Activated naive CD8-positive, alpha-beta T cell (primary cell): Measurements from ENCODE around the gene MSI2.

Experiments used
- H3K27ac Mint-ChIP-seq: one replicate; pipeline ENCODE4 v1.8.0; 2021; ENCODE audit warnings: mixed read lengths
- H3K27me3 Mint-ChIP-seq: one replicate; pipeline ENCODE4 v1.8.0; 2021; ENCODE audit warnings: mixed read lengths
- H3K36me3 Mint-ChIP-seq: one replicate; pipeline ENCODE4 v1.8.0; 2021; ENCODE audit warnings: mixed read lengths
- H3K4me1 Mint-ChIP-seq: one replicate; pipeline ENCODE4 v1.8.0; 2021; ENCODE audit warnings: low read depth, mixed read lengths
- H3K4me3 Mint-ChIP-seq: one replicate; pipeline ENCODE4 v1.8.0; 2021; ENCODE audit warnings: mild to moderate bottlenecking, mixed read lengths
- H3K9me3 Mint-ChIP-seq: one replicate; pipeline ENCODE4 v1.8.0; 2021; ENCODE audit warnings: low read depth, mixed read lengths

MSI2 gene

DNA sequence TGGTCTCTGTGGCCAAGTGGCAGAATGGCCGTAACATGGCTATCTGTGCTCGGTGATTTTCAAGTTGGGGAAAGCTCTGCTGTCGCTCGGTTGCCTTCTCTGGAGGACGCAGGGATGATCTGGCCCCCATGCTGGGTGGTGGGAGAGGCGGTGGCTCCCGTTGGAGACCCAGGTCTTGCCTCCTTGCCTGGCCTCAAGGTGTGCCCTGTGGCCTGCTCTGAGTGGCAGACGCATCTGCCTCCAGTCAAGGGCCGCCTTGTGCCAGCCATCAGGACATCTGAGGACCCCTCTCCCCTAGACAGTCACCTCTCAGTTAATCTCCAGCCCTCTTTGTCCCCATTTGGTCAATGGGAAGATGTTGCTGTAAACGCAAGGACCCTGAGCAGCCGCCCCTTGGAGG lies 322.9 kb downstream of the MSI2 start:
- no peaks in the 10 kb centered on the region for H3K9me3 Mint-ChIP-seq
- no peak overlapping the region for H3K4me3 Mint-ChIP-seq
- no peak overlapping the region for H3K27ac Mint-ChIP-seq
- peaks cover 2% of the 10 kb centered on the region for H3K36me3 Mint-ChIP-seq
- no peaks in the 10 kb centered on the region for H3K27me3 Mint-ChIP-seq
- H3K4me1 Mint-ChIP-seq, result peaks cover 1% of the 10 kb centered on the region

DNA sequence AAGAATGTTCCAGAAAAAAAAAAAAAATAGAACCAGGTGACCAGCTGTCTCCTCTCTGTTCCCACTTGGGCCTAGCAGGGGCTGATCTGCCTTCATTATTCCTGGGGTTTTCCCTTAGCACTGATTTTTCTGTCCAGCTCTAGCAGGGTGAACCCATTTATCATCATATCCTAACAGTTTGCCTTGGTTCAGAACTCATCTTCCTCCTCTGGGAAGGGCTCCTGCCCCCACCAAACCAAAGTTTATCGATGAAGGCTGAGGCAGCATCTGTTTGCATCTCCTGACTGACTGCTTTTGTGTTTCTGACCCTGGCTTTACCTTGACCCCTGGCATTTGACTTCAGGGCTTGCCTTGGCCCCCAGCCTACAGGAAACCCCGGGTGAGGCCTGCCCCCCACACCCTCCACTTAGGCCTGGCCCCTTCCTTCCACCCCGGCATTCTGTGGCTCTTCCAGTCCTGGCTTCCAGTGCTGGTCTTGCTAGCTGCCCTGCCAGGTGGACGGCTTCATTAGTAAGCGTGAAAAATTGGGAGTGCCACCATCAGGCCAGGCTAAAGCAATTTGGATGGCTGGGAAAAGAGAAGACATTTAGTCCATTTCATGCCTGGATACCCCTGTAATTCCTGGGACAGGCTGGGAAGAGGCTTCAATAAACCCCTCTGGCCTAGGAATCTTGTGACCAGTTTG lies 323.9 kb downstream of the MSI2 start:
- Mint-ChIP-seq H3K27me3 (no peaks in the 10 kb centered on the region), H3K9me3 (no peaks in the 10 kb centered on the region), H3K27ac (no peak overlapping the region), H3K4me3 (no peak overlapping the region), H3K36me3 (peaks cover 2% of the 10 kb centered on the region), H3K4me1 (peaks cover 2% of the 10 kb centered on the region)

DNA sequence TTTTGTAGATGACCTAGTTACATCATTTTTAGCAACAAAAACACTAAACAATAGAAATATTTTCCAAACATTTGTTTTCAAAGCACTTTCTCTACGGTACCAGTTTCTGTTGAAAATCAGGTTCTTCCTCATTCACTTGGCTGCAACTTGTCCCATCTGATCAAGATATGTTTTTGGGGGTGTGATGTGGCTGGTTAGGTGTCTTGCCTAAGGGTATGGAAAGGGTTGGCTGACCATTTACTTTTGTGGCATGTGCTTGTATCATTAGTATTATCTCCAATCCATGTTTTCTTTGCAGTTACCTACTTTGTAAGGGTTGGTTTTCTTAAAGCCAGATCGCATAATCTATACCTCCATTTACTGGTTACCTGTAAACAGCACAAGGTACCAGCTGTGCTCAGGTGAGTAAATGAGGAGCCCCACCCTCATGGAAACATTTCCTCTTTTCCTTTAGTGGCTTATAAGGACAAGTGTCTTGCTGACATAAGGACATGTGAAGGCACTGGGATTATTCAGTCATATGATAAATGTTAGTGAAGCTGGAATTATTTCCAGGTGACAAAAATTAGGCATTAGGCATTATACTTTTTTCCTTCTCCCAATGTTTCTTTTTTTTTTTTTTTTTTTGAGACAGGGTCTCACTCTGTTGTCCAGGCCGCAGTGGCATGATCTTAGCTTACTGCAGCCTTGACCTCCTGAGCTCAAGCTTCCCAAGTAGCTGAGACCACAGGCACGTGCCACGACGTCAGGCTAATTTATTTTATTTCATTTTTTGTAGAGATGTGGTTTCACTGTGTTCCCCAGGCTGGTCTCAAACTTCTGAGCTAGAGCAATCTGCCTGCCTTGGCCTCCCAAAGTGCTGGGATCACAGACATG lies 326.8 kb downstream of the MSI2 start:
- H3K27me3 Mint-ChIP-seq, result no peaks in the 10 kb centered on the region
- H3K4me1 Mint-ChIP-seq, result peaks cover 4% of the 10 kb centered on the region
- peak overlapping the region; percentile 34 for H3K27ac Mint-ChIP-seq
- H3K4me3 Mint-ChIP-seq, result no peak overlapping the region
- no peaks in the 10 kb centered on the region for H3K9me3 Mint-ChIP-seq
- peaks cover 2% of the 10 kb centered on the region for H3K36me3 Mint-ChIP-seq

DNA sequence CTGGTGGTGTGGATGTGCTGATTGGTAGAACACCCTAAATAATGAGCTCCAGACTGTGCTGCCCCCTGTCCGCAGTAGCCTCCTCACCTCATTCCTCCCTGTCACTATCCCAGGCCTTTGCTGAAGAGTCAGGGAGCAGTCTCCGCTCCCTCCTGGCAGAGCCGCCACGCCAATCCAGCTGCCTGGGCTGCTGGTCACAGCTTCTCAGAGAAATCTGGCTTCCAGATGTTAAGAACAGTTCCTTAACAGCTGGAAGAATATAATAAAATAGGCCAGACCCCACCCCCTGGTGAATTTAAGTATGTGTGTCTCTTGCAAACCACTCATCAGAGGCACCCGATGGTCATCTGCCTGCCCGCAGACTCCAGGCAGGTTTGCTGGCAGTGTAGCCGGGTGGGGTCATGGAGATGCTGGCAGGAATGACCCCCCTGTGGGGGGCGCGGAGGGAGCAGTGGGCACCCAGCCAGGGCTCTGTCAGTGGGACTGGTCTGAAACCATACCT lies 327.8 kb downstream of the MSI2 start:
- H3K4me1 Mint-ChIP-seq, result peaks cover 4% of the 10 kb centered on the region
- H3K9me3 Mint-ChIP-seq, result no peaks in the 10 kb centered on the region
- no peak overlapping the region for H3K27ac Mint-ChIP-seq
- H3K27me3 Mint-ChIP-seq, result no peaks in the 10 kb centered on the region
- H3K4me3 Mint-ChIP-seq, result no peak overlapping the region
- peaks cover 4% of the 10 kb centered on the region for H3K36me3 Mint-ChIP-seq

DNA sequence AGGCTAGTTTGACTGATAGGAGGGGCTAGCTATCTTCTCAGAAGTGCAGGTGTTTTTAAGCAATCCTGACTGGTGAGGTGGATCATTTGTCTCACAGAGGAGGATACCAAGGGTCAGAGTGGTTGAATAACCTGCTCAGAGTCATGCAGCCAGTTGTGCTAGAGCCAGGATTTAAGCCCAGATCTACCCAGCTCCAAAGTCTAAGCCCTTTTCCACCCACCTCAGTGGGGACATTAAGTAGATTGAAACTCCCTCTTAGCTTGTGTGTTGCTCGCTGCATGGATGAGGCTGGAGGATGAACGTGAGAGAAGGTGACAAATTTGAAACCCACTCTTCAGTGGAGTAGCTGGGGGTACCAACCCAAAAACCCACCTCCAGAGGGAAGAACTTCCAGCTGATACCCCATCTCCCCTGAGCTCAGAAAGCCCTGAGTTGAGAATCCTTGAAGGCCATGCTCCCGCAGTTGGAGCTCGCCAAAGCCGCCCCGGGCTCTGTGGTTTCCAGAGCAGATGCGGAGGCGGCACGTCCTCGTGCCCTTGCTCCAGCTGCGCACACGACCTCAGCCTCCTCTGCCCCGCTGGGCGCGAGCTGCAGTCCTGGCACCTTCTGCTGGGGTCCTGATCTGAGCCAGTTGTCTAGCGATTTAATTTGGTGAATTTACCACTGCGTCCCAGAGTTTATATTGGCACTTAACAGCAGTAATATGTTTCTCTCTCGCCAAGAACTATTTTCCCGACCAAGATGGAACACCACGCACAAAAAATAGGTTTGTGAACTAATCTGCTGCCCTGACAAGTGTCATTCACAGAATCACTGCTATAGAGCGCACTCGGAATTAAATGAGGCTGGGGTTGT lies 329.2 kb downstream of the MSI2 start:
- H3K4me3 Mint-ChIP-seq, result no peak overlapping the region
- H3K27ac Mint-ChIP-seq, result no peak overlapping the region
- peaks cover 4% of the 10 kb centered on the region for H3K36me3 Mint-ChIP-seq
- H3K9me3 Mint-ChIP-seq, result no peaks in the 10 kb centered on the region
- H3K4me1 Mint-ChIP-seq, result peaks cover 4% of the 10 kb centered on the region
- H3K27me3 Mint-ChIP-seq, result no peaks in the 10 kb centered on the region

DNA sequence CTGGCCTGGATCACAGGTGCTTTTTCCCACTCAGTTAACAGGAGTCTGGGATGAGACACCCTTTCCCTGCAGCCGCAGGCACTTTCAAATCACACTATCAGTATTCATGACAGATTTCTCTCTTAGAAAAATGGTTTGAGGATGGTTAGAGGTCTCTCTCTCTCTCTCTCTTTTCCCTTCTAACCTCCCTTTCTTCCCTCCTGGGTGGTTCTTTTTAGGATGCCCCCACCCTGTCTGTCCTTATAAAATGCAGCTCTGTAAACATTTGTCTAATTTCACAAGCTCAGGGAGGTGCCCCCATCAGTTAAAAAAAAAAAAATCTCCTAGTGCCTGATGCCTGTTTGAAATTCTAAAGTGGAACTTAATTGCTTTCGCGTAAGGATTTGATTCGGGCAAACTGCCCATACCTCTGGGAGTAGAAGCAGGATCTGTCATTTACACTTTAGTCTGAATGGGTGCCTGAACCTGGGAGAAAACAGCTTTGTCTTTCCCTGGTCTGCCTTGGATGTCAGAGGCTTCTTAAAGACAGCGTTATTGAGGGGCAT lies 329.9 kb downstream of the MSI2 start:
- H3K27ac Mint-ChIP-seq, result peak overlapping the region; percentile 46

DNA sequence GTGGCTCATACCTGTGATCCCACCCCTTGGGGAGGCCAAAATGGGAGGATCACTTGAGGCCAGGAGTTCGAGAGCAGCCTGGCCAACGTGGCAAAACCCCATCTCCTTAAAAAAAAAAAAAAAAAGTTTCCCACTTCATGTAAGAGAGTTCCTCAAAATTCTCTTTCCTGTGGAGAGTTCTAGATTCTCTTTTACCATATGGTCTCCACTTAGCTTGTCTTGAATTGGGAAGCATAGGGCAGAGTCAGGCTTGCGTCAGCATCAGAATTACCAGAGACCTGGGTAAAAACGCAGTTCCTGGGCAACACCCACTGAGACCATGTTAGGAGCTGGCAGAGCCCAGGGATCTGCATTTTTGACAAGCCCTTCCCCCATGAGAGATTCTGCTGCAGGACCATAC lies 330.4 kb downstream of the MSI2 start:
- H3K27ac Mint-ChIP-seq, result no peak overlapping the region

More for the DNA sequence above, 329.9 kb downstream of the MSI2 start:
- Mint-ChIP-seq H3K4me1 (peaks cover 4% of the 10 kb centered on the region), H3K27me3 (no peaks in the 10 kb centered on the region), H3K9me3 (no peaks in the 10 kb centered on the region), H3K4me3 (no peak overlapping the region), H3K36me3 (peaks cover 4% of the 10 kb centered on the region)

DNA sequence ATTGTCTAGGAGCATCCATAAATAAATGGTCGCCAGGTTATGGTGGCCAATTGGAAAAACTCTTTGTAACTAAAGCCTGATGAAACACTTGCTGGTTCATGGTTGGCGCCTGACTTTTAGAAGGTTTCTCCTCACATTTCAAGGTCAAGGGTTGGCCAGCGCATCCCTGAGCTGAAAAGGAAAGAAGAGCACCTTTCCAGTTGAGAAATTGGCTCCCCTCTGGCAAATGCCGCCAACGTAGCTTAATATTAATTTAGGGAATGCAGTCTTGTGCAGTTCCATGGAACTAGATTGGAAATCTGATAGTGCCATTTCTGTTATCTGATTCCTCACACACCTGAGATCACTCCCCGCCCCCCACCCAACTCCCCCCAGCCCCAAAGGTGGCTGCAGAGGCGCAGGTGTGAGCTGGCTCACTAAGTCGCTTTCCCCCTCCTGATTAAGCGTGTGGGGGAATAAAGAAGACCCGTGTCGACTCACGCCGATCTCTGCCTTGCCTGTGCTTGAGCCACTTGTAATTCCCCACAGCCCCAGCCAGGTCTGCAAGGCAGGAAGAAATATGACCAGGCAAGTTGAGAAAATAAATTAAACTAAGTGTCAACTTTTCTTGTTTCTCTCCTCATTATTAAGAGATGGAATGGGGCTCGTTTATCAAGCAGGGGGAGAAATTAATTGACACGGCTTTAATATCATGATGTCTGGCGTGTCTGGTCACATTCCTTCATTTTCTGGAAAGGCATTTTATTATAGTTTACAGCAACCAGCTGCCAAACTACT lies 331.1 kb downstream of the MSI2 start:
- no peaks in the 10 kb centered on the region for H3K27me3 Mint-ChIP-seq
- no peak overlapping the region for H3K4me3 Mint-ChIP-seq
- H3K9me3 Mint-ChIP-seq, result no peaks in the 10 kb centered on the region
- H3K27ac Mint-ChIP-seq, result no peak overlapping the region
- peaks cover 4% of the 10 kb centered on the region for H3K4me1 Mint-ChIP-seq
- H3K36me3 Mint-ChIP-seq, result peaks cover 4% of the 10 kb centered on the region

More for the DNA sequence above, 330.4 kb downstream of the MSI2 start:
- Mint-ChIP-seq H3K36me3 (peaks cover 4% of the 10 kb centered on the region), H3K27me3 (no peaks in the 10 kb centered on the region), H3K9me3 (no peaks in the 10 kb centered on the region), H3K4me1 (peaks cover 4% of the 10 kb centered on the region), H3K4me3 (no peak overlapping the region)

DNA sequence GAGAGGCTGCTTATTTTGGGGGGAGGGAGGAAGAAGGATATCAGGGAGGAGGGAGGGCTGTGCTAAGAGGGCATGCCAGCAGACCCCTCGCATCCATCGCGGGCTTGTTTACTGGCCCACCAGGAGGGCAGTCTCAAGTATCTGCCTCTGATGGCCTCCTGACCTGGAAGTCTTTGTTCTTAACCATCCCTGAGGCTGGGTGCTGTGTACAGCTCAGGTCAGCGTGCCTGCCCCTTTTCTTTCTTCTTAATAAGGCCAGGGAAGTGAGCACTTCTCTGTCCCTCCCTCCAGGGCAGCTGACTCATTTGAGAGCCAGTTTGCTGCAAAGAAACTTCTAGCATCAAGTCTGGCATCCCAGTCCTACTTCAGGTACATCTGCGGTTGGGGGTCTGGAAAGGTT lies 331.8 kb downstream of the MSI2 start:
- Mint-ChIP-seq H3K9me3 (no peaks in the 10 kb centered on the region), H3K4me3 (no peak overlapping the region), H3K36me3 (peaks cover 3% of the 10 kb centered on the region), H3K4me1 (peaks cover 4% of the 10 kb centered on the region), H3K27ac (no peak overlapping the region), H3K27me3 (no peaks in the 10 kb centered on the region)

DNA sequence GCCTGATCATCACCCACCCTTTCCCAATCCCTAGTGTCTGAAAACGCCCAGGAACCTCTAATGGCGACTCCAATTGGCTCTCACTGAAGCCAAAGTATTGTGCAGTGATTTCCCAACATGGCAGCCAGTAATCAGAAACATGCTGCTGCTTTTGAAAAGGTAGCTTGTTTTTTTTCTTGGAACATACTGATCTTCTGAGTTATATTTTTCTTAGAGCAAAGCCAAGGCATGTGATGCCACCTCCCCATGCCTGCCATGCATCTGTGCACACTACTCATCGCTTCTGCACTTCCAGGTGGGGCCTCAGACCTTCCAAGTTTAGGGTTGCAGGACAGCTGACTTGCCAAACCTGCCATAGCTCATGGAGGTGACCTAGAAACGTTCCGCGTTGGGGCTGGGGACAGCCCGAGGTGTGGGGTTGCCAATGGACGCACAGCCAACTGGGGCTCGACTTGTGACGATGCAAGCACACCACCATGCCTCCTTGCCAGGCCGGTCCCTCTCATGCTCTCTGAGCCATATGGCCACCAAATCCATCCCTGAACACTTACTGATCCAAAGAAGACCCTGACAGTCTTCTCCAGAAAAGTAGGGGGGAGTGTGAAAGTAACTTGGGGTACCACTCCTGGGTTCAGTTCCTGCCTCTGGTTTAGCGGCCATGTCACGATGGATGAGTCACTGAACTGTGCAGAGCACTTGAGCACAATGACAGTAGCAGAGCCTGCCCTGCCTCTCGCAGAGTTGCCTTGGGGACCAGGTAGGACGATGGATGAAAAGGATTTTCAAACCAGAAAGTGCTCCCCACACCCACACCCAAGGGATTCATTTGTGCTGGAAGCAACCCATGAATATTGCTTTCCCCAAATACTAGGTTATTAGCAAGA lies 333.1 kb downstream of the MSI2 start:
- Mint-ChIP-seq H3K4me3 (no peak overlapping the region), H3K36me3 (peaks cover 4% of the 10 kb centered on the region), H3K9me3 (no peaks in the 10 kb centered on the region), H3K4me1 (peaks cover 4% of the 10 kb centered on the region), H3K27me3 (no peaks in the 10 kb centered on the region), H3K27ac (no peak overlapping the region)

DNA sequence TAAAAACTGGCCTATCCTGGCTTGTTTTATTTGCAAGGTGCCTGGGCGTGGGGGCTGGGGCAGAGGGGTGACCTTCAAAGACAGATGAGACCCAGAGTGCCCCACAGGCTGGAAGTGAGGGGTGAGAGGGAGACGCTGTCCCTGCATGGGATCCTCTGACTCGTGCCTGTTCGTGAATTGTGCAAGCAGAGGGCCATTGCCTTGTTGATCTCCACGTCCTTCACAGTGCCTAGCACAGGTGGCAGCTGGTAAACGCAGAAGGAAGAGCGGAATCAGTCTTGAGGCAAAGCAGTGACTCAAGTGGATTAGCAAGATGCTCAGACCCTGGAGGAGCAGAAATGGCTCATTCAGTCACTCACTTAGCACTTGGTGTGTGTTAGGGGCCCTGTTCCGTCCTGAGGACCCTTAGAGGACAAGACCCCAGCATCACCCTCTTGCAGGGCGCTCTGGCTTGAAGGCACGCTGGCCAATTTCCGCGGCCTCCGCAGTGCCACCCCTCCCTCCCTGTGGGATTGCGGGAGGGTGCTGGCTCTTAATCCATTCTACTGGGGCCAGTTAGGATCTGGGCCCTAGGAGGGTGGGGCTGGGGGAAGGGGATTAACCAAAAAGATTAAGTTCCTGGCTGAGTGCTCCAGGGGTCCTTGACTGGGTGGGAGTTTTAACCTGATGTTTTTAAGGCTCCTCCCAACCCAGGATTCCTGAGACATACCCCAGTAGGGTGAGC lies 337.6 kb downstream of the MSI2 start:
- Mint-ChIP-seq H3K4me1 (peaks cover 18% of the 10 kb centered on the region), H3K36me3 (peaks cover 6% of the 10 kb centered on the region), H3K27ac (no peak overlapping the region), H3K27me3 (no peaks in the 10 kb centered on the region), H3K9me3 (no peaks in the 10 kb centered on the region), H3K4me3 (no peak overlapping the region)

DNA sequence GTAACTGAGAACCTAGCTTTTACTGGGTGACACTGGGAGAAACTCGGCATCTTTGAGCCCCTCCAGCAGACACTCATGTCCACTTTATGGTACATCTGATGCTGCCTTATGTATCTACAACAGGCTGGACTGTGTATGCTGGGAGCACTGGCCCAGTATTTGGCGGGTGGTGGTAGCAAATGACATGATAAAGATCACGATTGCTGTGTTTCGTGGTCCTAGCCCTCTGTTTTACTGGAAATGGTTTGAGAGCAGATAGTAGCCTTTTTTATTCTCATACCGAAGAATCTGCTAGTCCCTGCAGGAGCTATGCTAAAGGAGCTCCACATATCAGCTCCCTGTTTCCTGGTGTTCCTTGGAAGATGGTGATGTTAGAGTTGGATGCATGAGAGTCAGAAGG lies 338.4 kb downstream of the MSI2 start:
- Mint-ChIP-seq H3K36me3 (peaks cover 6% of the 10 kb centered on the region), H3K4me1 (peaks cover 26% of the 10 kb centered on the region), H3K9me3 (no peaks in the 10 kb centered on the region), H3K27me3 (no peaks in the 10 kb centered on the region), H3K4me3 (no peak overlapping the region), H3K27ac (peak overlapping the region; percentile 68)

DNA sequence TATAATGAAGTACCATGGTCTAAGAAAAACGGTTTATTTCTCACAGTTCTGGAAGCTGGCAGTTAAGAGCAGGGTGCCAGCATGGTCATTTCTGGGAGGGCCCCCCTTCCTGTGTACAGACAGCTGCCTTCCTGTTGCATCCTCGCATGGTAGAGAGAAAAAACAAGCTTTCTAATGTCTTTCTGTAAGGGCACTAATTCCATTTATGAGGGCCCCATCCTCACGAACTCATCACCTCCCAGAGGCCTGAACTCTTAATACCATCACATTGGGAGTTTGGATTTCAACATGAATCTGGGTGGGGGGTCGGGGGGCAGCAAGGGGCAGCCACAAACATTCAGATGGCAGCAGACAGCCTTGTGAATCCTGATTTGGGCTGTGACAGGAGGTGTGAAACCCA lies 339.1 kb downstream of the MSI2 start:
- Mint-ChIP-seq H3K4me3 (no peak overlapping the region), H3K27me3 (no peaks in the 10 kb centered on the region), H3K27ac (peak overlapping the region; percentile 19), H3K36me3 (peaks cover 6% of the 10 kb centered on the region), H3K4me1 (peaks cover 33% of the 10 kb centered on the region), H3K9me3 (no peaks in the 10 kb centered on the region)
